ENCODE data around the gene IGF2BP3.

DNA sequence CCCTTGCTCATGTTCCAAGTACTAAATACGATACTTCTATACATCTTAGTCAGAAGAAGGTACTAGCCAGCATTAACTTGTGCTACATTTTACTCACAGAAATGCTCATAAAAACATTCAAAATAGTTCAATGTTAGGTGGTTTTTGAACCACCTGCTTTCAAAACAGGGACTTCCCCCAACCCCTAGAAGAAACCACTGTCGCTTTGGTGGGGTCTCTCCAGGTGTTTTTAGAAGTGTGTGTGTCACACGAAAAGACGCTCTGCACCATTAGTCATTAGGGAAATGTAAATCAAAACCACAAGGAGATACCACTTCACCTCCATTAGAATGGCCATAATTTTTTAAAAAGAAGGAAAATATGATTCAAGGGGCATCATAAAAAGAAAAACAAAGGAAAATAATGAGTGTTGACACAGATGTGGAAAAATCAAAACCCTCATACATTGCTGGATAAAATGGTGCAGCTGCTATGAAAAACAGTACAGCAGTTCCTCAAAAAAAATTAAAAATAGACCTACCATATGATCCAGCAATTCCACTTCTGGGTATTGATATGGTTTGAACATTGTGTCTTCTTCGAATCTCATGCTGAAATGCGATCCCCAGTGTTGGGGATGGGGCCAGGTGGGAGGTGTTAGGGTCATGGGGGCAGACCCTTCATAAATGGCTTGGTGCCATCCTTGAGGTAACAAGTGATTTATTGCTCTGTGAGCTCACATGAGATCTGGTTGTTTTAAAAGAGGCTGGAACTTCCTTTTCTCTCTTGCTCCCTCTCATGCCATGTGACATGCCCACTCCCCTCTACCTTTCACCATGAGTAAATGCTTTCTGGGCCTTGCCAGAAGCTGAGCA is 96.9 kb downstream of the IGF2BP3 start:
- TF ChIP-seq CTCF (IDR thresholded peaks at IDR 0.05) = no peak
- TF ChIP-seq EZH2phosphoT487 (IDR thresholded peaks at IDR 0.05) = no peak

All from neural progenitor cell (in vitro differentiated cells).